ENCODE data around the gene SLC41A3. TPM values are rescaled to one million over a fixed set of nuclear protein-coding genes. Genes with fewer than 3 reads are reported as not detected.

Gene SLC41A3
- total and polyA plus RNA-seq, 2 of the 4 experiments (the other 2 are of a cell fraction) = 30.5 to 43.5 TPM

DNA sequence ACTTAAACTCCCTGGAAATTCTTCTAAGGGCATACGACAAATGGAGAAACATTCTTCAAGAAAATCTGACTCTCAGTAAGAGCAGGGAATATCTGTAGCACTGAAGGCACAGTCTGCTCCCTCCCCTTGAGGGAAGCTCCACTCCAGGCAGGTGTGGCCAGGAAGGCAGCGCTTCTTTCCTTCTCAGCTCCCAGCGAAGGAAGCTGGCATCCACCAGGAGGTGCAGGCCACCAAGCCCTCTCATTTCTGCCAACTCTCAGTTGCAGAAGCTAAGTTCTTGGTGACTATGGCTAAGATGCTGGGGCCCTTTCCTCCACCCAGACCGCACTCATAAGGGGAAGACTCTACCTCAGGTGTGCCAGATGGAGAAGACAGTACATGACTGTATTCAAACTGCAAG lies 37.7 kb upstream of the SLC41A3 start:
- dilution Hi-C loops (cut with HindIII; ENCODE audit: low sequenced_read_pairs, unreplicated experiment) = no loop called here
- WGBS, 2 experiments (ENCODE audit: extremely low coverage in 2 of 2, insufficient read length in 1 of 2) = no CpG with 5 or more reads among the region's 4 CpGs

More for the DNA sequence above, 37.7 kb upstream of the SLC41A3 start:
- in situ Hi-C loops (cut with MboI; ENCODE audit: low sequenced_read_pairs) = no loop called here
- ATAC-seq (ENCODE audit: low read depth) (no peak), DNase-seq (no peak)
- no peak overlapping the region for H2BK15ac ChIP-seq (ENCODE audit: low read depth, low read length)
- no peaks in the 10 kb centered on the region for H3K36me3 ChIP-seq (ENCODE audit: control insufficient read depth, insufficient read depth, low read length)
- CTCF ChIA-PET = interaction anchor here (2.1 kb wide), 1 partner anchor 12 kb away, joined by 5 read pairs; no protein-coding TSS in a partner anchor
- no peak overlapping the region for H4K8ac ChIP-seq (ENCODE audit: low read depth in 2 of 2, low read length in 2 of 2)
- no peak overlapping the region for H2AK9ac ChIP-seq (replicated peaks; ENCODE audit: low read depth, low read length, poor library complexity)
- H3K9me3 ChIP-seq (ENCODE audit: control insufficient read depth, insufficient read depth, low read length) = 0 out of 2 replicates have a peak, but pooled peaks cover 2% of the 10 kb centered on the region
- H3K4ac ChIP-seq (ENCODE audit: low read depth, low read length) = no peak overlapping the region
- POLR2A ChIA-PET (ENCODE audit: unreplicated experiment) = no interaction called here
- no TSS peak for BruUV-seq (replicated peaks)
- H3K27ac ChIP-seq (ENCODE audit: insufficient read depth, low read length) = no peak overlapping the region
- no peaks in the 10 kb centered on the region for H4K20me1 ChIP-seq (ENCODE audit: insufficient read depth, low read length)
- no peak overlapping the region for H2BK5ac ChIP-seq (ENCODE audit: low read depth, low read length, poor library complexity, severe bottlenecking)
- H3K23ac ChIP-seq (ENCODE audit: low read depth, low read length) = no peak overlapping the region
- no peak overlapping the region for H3K18ac ChIP-seq (ENCODE audit: low read depth, low read length)
- H2BK20ac ChIP-seq (ENCODE audit: low read depth, low read length) = no peak overlapping the region
- no peaks in the 10 kb centered on the region for H3K4me1 ChIP-seq (ENCODE audit: control insufficient read depth, insufficient read depth, low read length)
- H3K4me2 ChIP-seq (ENCODE audit: low read depth, low read length) = no peak overlapping the region
- no peak overlapping the region for H3K4me3 ChIP-seq (ENCODE audit: insufficient read depth, low read depth, low read length)
- TF ChIP-seq FOS (IDR thresholded peaks at IDR 0.05; ENCODE audit: low read depth, low read length) (no peak), NFE2L2 (IDR thresholded peaks at IDR 0.05; ENCODE audit: low read depth, low read length) (no peak), SMC3 (IDR thresholded peaks at IDR 0.05; ENCODE audit: low read depth, low read length) (no peak), BHLHE40 (IDR thresholded peaks at IDR 0.05; ENCODE audit: low read depth, low read length) (no peak), RCOR1 (IDR thresholded peaks at IDR 0.05; ENCODE audit: insufficient replicate concordance, low read length) (no peak), RAD21 (IDR thresholded peaks at IDR 0.05; ENCODE audit: low read length) (no peak), POLR2A (IDR thresholded peaks at IDR 0.05; ENCODE audit: low read depth, low read length) (no peak), CHD1 (IDR thresholded peaks at IDR 0.05; ENCODE audit: low read depth, low read length) (no peak), RFX5 (IDR thresholded peaks at IDR 0.05; ENCODE audit: low read depth, low read length) (no peak), MAFK (IDR thresholded peaks at IDR 0.05; ENCODE audit: low read depth, low read length) (no peak), MAZ (IDR thresholded peaks at IDR 0.05; ENCODE audit: borderline replicate concordance, low read depth, low read length) (no peak)
- TF ChIP-seq, protein P1, sequence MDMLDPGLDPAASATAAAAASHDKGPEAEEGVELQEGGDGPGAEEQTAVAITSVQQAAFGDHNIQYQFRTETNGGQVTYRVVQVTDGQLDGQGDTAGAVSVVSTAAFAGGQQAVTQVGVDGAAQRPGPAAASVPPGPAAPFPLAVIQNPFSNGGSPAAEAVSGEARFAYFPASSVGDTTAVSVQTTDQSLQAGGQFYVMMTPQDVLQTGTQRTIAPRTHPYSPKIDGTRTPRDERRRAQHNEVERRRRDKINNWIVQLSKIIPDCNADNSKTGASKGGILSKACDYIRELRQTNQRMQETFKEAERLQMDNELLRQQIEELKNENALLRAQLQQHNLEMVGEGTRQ (IDR thresholded peaks at IDR 0.05; ENCODE audit: low read depth, low read length) = no peak
- TF ChIP-seq, protein P2, sequence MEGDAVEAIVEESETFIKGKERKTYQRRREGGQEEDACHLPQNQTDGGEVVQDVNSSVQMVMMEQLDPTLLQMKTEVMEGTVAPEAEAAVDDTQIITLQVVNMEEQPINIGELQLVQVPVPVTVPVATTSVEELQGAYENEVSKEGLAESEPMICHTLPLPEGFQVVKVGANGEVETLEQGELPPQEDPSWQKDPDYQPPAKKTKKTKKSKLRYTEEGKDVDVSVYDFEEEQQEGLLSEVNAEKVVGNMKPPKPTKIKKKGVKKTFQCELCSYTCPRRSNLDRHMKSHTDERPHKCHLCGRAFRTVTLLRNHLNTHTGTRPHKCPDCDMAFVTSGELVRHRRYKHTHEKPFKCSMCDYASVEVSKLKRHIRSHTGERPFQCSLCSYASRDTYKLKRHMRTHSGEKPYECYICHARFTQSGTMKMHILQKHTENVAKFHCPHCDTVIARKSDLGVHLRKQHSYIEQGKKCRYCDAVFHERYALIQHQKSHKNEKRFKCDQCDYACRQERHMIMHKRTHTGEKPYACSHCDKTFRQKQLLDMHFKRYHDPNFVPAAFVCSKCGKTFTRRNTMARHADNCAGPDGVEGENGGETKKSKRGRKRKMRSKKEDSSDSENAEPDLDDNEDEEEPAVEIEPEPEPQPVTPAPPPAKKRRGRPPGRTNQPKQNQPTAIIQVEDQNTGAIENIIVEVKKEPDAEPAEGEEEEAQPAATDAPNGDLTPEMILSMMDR (conservative IDR thresholded peaks at IDR 0.05; ENCODE audit: low read depth, low read length) = no peak
- H3K9me1 ChIP-seq (ENCODE audit: insufficient read depth, low read length) = no peaks in the 10 kb centered on the region
- no peak overlapping the region for H3K14ac ChIP-seq (replicated peaks; ENCODE audit: low read depth, low read length)
- H2BK120ac ChIP-seq (ENCODE audit: low read depth, low read length) = no peak overlapping the region
- no peaks in the 10 kb centered on the region for H3K79me1 ChIP-seq (ENCODE audit: low read depth in 1 of 2, low read length in 2 of 2)
- no peak overlapping the region for H2AK5ac ChIP-seq (ENCODE audit: low read depth, low read length)
- no peak overlapping the region for H2AFZ ChIP-seq (replicated peaks; ENCODE audit: low read length, poor library complexity)
- H3K9ac ChIP-seq (ENCODE audit: low read depth, low read length) = no peak overlapping the region
- H3K56ac ChIP-seq (ENCODE audit: extremely low read depth, insufficient read depth, low read length) = no peak overlapping the region
- H4K91ac ChIP-seq (ENCODE audit: insufficient read depth, low read depth, low read length) = no peak overlapping the region
- no peak overlapping the region for H4K5ac ChIP-seq (ENCODE audit: low read depth, low read length)
- H3K27me3 ChIP-seq (ENCODE audit: control insufficient read depth, insufficient read depth, low read length) = peaks cover 51% of the 10 kb centered on the region
- intact Hi-C loops (cut with micrococcal nuclease) = no loop called here

All from IMR-90 (cell line).